OCI-LY7 (cell line): ENCODE measurements around the gene SLC29A1. TPM values are rescaled to one million over a fixed set of nuclear protein-coding genes. Genes with fewer than 3 reads are reported as not detected.

Experiments
- BruUV-seq: library from RNA; stranded (reverse); fragments of 400-500 nt; replicated peaks from 2 replicates; lab custom pipeline; 2021; lab: Mats Ljungman, UMichigan
- CTCF ChIA-PET: fragments of 300-600 bp; sonication (Branson Sonifier 250); formaldehyde crosslinking; loops from one replicate; lab custom pipeline; 2022; ENCODE audit warnings: antibody characterized with exemption; ENCODE audit not compliant: unreplicated experiment; lab: Charles Lee
- POLR2A ChIA-PET: fragments of 300-600 bp; sonication (Branson Sonifier 250); formaldehyde crosslinking; loops from one replicate; lab custom pipeline; 2022; ENCODE audit warnings: antibody characterized with exemption; lab: Charles Lee
- DNase-seq: peaks from one replicate; pipeline ENCODE4 v3.0.0-alpha.2; 2015; ENCODE audit warnings: low spot score
- H2AFZ ChIP-seq: fragments of 200-600 bp; sonication (generic), shearing (Covaris generic); 2 replicates; pipeline ENCODE4 v1.6.1; 2014; ENCODE audit warnings: mild to moderate bottlenecking, antibody characterized with exemption, low read length, moderate library complexity
- H3K27ac ChIP-seq: fragments of 200-600 bp; sonication (generic); 2 replicates; pipeline ENCODE4 v1.5.1; 2014; ENCODE audit warnings: mixed run types, low read depth, mild to moderate bottlenecking, moderate library complexity, low read length, inconsistent platforms; ENCODE audit not compliant: poor library complexity, severe bottlenecking
- H3K36me3 ChIP-seq: fragments of 200-600 bp; sonication (generic); 2 replicates; pipeline ENCODE4 v1.6.1; 2014; ENCODE audit warnings: mild to moderate bottlenecking, antibody characterized with exemption, low read length, moderate library complexity, mixed read lengths; ENCODE audit not compliant: insufficient read depth
- H3K4me1 ChIP-seq: fragments of 200-600 bp; sonication (generic); 2 replicates; pipeline ENCODE4 v1.5.1; 2014; ENCODE audit warnings: mild to moderate bottlenecking, low read length; ENCODE audit not compliant: insufficient read depth, poor library complexity, severe bottlenecking
- H3K4me2 ChIP-seq: fragments of 200-600 bp; sonication (generic); 2 replicates; pipeline ENCODE4 v1.6.1; 2014; ENCODE audit warnings: mild to moderate bottlenecking, low read length
- H3K4me3 ChIP-seq: fragments of 200-600 bp; sonication (generic); 2 replicates; pipeline ENCODE4 v1.5.1; 2014; ENCODE audit warnings: mild to moderate bottlenecking, low read depth, low read length; ENCODE audit not compliant: poor library complexity, severe bottlenecking
- H3K79me2 ChIP-seq: fragments of 200-600 bp; sonication (generic); 2 replicates; pipeline ENCODE4 v1.6.1; 2016; ENCODE audit warnings: low read depth, mild to moderate bottlenecking, low read length, moderate library complexity, mixed read lengths; ENCODE audit not compliant: insufficient read depth
- H3K9me2 ChIP-seq: fragments of 200-600 bp; sonication (generic); 2 replicates; pipeline ENCODE4 v1.6.1; 2016; ENCODE audit warnings: mild to moderate bottlenecking, low read length, mixed read lengths; ENCODE audit not compliant: insufficient read depth
- H3K9me3 ChIP-seq: fragments of 200-600 bp; sonication (generic); 2 replicates; pipeline ENCODE4 v1.6.1; 2014; ENCODE audit warnings: mild to moderate bottlenecking, mixed run types, low read length, mixed read lengths
- H4K20me1 ChIP-seq: fragments of 200-600 bp; sonication (generic); 2 replicates; pipeline ENCODE4 v1.6.1; 2014; ENCODE audit warnings: mild to moderate bottlenecking, antibody characterized with exemption, low read length, moderate library complexity, mixed read lengths; ENCODE audit not compliant: insufficient read depth
- CTCF ChIP-seq: fragments of 200-600 bp; sonication (generic); conservative IDR thresholded peaks from 2 replicates; pipeline ENCODE4 v1.5.1; 2014; ENCODE audit warnings: mild to moderate bottlenecking, antibody characterized with exemption, low read length, moderate library complexity, mixed read lengths
- EZH2phosphoT487 ChIP-seq: fragments of 200-600 bp; sonication (generic); IDR thresholded peaks from 2 replicates; pipeline ENCODE4 v1.6.1; 2018; ENCODE audit warnings: low read depth, borderline replicate concordance, mild to moderate bottlenecking, mixed run types, antibody characterized with exemption, low read length, moderate library complexity, mixed read lengths
- intact Hi-C: fragments of 100-400 bp; cut with micrococcal nuclease; formaldehyde crosslinking; loops from one replicate; pipeline ENCODE4 v1.10.0; 2022; ENCODE audit not compliant: unreplicated experiment
- total RNA-seq, 2 experiments: library from RNA; depleted of rRNA in 1 of 2; stranded (reverse); fragments of >200 nt in 1 of 2; shearing (Covaris generic) in 1 of 2; gene quantifications; 2 replicates each; pipeline ENCODE4 v1.2.3, GENCODE V29; 2014 to 2022

The SLC29A1 gene
- total RNA-seq, 2 experiments from 2014 or later = 52.6 to 64.6 TPM

- TF ChIP-seq CTCF = no peak
- TF ChIP-seq EZH2phosphoT487 = no peak
- Histone ChIP-seq H3K27ac (peak overlapping the region; percentile 81), H3K79me2 (peaks cover 52% of the 10 kb centered on the region), H4K20me1 (peaks cover 51% of the 10 kb centered on the region), H3K9me3 (no peaks in the 10 kb centered on the region), H3K4me3 (peak overlapping the region; percentile 93), H3K36me3 (peaks cover 66% of the 10 kb centered on the region), H3K4me1 (peaks cover 50% of the 10 kb centered on the region), H3K4me2 (peak overlapping the region; percentile 98), H3K9me2 (no peaks in the 10 kb centered on the region), H2AFZ (no peak overlapping the region)
- no peak for DNase-seq
- ChIA-PET POLR2A (interaction anchor here (0.7 to 3.5 kb wide), 3 partner anchors 14 to 186 kb away, joined by 3 to 22 read pairs (median 8); no protein-coding TSS in a partner anchor), CTCF (interaction anchor here (1.0 kb wide), 1 partner anchor 76 kb away, joined by 3 read pairs; no protein-coding TSS in a partner anchor)
- intact Hi-C loops = no loop called here
- no TSS peak for BruUV-seq
Observed at GRCh38 chr6:44248579-44248978, 25.2 kb downstream of the SLC29A1 start.

DNA sequence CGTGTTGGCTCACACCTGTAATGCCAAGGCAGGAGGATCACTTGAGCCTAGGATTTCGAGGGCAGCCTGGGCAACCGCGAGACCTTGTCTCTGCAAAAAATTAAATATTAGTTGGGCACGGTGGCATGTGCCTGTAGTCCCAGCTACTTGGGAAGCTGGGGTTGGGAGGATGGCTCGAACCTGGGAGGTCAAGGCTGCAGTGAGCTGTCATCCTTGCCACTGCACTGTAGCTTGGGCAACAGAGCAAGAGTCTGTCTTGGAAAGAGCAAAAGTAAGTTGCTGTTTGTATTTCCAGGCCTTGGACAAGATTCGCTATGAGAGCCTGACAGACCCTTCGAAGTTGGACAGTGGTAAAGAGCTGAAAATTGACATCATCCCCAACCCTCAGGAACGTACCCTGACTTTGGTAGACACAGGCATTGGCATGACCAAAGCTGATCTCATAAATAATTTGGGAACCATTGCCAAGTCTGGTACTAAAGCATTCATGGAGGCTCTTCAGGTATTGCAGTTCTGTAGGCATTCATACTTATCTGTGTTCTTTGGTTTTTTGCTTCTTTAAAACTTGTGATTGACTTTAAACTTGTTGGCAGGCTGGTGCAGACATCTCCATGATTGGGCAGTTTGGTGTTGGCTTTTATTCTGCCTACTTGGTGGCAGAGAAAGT, 25.8 kb downstream of the SLC29A1 start:
- no peaks in the 10 kb centered on the region for H3K9me3 ChIP-seq
- no TSS peak for BruUV-seq
- peaks cover 52% of the 10 kb centered on the region for H3K79me2 ChIP-seq
- peak overlapping the region; percentile 93 for H3K4me3 ChIP-seq
- H3K4me1 ChIP-seq = peaks cover 55% of the 10 kb centered on the region
- peaks cover 51% of the 10 kb centered on the region for H4K20me1 ChIP-seq
- H3K4me2 ChIP-seq = peak overlapping the region; percentile 98
- ChIA-PET POLR2A (interaction anchor here (3.5 kb wide), 1 partner anchor 14 kb away, joined by 22 read pairs; no protein-coding TSS in a partner anchor), CTCF (interaction anchor here (1.0 kb wide), 1 partner anchor 77 kb away, joined by 3 read pairs; no protein-coding TSS in a partner anchor)
- DNase-seq = no peak
- intact Hi-C loops = no loop called here
- H2AFZ ChIP-seq = no peak overlapping the region
- peak overlapping the region; percentile 81 for H3K27ac ChIP-seq
- H3K9me2 ChIP-seq = no peaks in the 10 kb centered on the region
- TF ChIP-seq EZH2phosphoT487 (no peak), CTCF (no peak)
- peaks cover 73% of the 10 kb centered on the region for H3K36me3 ChIP-seq
